Globus pallidus (tissue), 1 donor: ENCODE measurements around the gene CRIM1.

Experiments used
- DNase-seq: peaks from one replicate; pipeline ENCODE4 v3.0.0-alpha.2; 2015; ENCODE audit warnings: low spot score

CRIM1 gene

DNA sequence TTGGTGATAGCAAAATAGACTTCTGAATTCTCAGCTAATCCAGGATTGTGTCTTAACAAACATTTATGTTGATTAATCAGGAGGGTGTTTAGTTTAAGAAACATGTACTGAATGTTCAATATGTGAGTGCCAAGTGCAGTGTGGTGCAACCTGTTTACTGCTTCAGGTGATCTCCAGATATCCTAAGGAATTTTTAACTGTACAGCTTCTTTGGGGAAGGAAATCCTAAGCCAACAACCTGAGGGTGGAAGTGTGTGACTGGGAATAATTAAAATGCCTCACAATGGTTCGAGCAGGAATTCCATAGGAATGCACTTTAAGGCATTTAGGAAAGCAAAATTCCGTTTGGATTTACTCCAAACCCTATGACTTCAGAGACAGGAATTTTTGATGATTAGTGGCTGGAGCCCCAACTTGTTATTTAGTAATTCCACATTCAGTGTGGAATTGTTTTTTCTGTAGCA is 16.4 kb downstream of the CRIM1 start:
- no peak for DNase-seq

DNA sequence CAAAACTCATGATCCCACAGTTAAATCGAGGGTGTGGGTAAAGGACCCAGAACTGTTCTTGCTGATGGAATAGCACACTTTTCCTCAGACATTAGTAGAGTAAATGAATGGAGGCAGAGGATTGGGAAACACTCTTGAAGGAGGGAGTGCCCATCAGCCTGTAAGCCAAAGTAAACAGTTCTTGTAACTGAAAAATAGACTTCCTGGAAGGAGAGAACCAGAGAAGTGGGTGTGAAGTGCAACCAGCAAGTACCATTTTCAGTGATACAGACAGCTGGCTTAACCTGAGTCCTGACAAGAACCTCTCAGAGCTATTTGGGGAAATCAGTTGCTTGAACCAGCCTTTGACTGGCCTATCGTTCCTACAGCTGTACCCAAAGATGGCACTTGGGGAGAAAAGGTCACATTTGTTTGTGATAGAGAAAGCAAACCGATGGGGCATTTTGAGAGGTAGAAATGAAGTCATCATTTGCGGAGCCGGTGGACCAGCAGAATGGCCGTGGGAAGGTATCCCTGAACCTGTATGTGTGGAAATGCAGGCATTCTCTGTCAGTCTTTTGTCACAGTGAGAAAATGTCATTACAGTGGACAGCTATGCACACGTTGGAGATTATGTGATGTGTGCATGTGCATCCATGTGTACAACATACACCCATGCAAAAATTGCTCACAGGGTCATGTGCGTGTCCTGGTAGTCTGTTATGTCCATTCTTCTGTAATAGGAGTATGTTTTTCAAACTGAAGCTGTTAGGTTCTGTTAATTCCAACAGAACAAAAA is 17.8 kb downstream of the CRIM1 start:
- no peak for DNase-seq

DNA sequence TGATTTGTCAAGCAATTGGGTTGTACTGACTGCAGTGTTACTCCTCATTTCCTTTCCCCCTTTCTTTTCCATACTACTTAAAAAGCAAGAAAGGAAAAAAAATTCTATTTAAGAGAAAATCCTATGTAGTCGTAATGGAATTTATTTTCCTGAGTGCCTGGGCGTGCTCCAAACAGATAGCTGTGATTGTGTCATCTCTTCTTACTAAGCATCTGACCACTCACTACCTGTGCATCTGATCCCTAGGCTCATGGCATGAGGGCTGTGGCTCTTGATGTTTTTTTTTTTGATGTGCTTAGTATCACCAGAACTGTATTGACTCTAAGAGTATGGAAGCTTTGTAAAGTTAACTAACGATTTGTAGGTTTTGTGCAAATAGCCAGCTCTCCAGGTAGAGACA is 19.0 kb downstream of the CRIM1 start:
- no peak for DNase-seq

DNA sequence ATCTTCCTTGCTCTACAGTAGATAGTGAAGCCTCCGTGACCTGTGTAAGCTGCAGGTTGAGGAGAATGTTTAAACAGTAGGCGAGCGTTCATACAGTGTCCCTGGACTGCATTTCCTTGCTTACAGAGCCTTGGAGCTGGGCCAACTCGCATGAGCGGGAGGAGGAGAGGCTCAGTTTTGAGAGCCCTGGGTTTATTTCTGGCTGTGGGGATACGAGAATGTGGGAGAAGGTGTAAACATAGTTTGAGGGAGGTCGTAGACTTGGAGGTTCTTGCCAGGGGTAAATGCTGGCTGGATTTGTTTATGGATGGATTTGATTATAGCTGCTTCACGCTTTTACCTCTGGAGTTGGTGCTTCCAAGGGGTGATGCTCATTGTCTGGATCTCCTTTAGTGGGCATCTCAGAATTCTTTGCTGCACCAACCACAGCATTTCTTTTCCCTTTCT is 20.8 kb downstream of the CRIM1 start:
- DNase-seq = no peak

DNA sequence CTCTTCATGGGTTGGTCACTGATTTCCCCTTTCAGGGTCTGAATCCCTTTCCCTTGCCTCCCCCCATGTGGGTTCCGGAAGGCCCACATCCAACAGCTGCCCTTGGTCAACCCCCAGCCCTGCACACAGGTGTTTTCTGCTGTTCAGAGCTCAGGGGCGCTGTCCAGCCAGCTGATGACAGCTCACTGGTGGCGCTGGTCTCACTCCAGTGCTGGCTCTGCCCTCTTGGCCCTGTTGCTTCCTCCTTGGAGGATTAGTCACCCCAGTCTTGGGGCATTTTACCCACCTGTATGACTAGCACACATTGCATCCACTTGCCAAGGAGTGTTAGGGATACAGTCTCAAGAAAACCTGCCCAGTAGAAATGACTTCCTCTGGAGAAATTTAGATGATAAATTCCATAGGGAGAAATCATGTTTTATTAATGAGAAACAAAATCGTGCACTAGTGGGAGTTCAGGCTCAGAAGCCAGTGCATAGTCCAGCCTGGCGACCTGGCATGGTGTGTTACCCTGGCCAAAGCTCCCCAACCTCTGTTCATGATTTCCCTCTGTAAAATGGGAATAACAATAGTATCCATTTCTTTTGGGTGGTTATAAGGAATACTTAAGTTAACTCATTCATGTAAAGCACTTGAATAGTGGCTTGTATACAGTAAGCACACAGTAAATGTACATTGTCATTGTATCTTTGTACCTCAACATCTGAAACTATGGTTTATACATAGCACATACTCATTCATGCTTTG is 21.6 kb downstream of the CRIM1 start:
- no peak for DNase-seq

DNA sequence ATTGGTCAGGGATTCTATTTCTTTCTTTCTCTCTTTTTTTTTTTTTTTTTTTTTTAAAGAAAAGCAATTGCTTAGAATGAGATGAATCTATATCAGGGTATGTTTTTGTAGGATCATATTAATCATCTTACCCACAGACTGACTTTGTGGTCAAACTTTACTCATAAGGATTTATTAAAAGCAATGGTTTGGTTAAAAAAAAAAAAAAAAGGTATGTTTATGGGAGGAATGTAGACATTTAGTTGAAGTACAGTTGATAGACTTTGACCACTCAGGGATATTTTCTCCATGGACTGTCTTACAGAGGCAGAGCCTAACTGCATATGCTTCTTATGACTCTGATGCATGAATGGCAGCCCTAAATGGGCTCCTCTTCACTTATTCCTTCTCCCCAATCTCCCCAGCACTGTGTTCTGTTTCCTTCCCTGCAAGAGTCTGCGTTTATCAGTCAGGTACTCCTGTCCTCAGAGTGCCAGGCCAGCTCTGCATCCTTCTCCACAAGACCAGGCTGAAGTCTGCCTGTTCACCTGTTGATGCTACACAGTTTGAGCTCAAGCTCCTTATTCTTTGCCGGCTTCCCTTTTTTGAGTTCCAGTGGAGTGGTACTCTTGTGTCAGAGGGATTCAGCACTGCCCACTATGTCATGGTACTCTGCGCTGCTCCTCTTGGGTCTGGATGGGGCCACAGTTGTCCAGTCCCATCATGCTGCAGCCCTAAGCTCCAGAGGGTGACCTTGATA is 24.3 kb downstream of the CRIM1 start:
- DNase-seq = no peak

DNA sequence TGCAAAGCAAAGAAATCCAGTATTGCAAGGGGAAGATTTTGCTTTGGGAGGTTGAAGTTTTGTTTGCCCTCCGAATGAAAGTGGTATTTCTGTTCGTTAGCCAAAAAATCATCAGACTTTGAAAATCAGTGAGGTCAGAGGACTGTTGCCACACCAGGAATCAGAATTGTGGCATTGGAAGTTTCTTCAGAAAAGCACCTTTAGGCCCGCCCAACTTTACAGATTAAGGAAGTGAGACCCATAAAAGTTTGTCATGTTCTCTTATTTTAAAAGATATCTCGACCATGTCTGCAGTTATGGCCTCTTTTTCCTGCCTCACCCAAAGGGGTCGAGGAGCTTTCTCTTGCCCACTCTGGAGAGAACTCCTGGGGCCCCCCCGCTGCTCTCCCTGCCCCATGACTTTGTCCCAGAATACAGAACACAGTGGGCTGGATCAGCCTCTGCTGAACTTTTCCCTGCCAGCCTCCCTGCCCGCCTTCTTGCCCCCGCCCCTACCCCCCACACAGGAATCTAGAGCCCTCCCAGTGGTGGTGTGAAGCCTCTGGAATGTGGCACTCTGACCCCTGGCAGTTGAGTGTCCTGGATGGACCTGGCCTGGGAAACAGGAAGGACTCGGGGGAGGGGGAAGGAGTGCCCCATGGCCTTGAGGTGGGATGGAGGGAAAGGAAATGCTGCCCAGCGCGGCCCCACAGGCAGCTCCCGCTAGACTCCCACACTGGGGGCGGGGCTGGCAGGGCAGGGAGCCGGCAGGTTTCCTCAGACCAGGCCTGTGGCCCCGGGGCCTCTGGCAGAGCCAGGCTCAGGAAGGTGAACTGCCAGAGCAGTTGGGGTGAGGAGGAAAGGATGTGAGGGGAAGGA is 25.3 kb downstream of the CRIM1 start:
- no peak for DNase-seq

DNA sequence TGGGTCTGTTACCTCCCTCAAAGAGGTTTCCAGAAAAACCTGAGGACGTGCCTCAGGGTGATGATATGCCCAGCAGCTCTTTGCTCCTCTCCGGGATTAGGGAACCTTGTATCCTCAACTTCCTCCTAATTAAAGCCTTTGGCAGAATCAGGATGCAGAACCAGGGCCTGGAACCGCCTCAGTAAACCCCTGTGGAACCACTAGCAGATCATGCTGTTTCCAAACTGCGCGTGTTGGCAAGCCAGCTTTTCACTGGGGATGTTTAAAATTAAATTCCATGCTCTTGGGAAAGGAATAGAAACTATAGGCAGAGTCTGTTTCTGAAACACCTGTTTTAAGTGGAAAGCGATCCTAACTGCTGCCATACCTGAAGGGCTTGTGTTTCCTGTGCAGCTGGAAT is 26.4 kb downstream of the CRIM1 start:
- no peak for DNase-seq

DNA sequence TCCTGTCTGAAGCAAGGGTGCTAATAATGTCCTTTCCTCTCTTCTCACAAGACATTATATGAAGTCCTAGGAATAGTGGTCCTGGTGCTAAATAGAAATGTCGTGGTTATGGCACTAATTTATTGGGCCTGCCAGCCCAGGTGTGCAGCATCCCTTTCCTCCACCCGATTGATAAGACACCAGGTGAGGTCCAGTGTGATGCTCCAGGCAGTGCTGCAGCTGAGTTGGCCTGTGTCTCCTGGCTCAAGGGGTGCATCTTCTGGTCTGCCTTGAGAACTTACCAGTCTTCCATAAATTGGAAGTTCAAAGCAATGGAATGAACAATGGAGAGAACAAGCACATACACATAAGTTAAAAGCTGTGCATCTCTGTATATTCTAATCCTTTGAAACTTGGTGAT is 26.9 kb downstream of the CRIM1 start:
- DNase-seq = no peak

DNA sequence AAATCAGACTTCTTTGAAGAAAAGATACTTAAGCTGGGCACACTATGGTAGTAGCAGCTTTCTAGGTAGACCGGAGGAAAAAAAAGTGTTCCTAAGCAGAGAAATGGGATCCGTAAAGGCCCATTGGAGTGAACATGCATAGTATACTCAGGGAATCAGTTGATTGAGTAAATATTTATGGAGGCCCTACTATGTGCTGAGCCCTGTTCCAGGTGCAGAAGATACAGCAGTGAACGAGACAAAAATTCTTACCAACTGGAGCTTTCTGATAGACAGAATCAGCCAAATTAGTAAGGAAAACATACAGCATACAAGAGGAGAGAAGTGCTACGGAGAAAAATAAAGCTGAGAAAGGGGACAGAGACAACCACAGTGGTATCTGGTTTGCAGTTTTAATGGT is 28.1 kb downstream of the CRIM1 start:
- no peak for DNase-seq

DNA sequence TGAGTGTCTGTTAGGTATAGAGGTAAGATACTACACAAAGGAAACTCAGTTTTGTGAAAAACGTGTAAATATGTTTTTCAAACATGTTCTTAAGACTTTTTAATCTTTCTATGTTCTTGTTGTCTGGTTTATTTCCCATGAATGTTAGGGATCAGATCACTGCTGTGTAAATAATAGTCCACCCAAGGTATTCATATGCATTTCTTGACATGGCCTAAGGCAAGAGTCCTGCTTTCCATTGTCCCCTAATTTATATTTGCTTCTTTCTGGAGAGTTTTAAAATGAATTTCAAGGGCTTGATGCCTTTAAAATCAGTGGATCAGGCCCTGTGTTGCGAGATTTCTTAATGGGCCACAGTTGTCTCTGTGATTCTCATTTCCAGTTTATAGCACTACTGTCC is 28.9 kb downstream of the CRIM1 start:
- DNase-seq = no peak

DNA sequence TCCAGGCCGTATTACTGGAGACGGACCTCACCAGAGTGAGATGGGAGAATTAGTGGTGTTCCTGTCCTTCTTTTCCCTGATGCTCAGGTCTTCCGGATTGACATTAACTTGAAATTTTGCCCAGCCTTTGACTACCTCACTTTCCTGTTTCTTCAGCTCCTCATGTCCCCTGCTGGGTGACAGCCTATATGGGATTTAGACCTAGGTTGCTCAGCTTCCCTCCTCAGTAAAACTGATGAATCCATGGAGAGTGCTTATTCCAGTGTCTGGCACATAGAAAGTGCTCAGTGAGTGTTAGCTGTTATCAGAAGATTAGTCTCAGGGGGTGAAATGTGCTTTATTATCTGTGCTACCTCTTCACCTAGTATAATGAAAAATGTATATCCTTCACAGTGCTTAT is 30.0 kb downstream of the CRIM1 start:
- no peak for DNase-seq

DNA sequence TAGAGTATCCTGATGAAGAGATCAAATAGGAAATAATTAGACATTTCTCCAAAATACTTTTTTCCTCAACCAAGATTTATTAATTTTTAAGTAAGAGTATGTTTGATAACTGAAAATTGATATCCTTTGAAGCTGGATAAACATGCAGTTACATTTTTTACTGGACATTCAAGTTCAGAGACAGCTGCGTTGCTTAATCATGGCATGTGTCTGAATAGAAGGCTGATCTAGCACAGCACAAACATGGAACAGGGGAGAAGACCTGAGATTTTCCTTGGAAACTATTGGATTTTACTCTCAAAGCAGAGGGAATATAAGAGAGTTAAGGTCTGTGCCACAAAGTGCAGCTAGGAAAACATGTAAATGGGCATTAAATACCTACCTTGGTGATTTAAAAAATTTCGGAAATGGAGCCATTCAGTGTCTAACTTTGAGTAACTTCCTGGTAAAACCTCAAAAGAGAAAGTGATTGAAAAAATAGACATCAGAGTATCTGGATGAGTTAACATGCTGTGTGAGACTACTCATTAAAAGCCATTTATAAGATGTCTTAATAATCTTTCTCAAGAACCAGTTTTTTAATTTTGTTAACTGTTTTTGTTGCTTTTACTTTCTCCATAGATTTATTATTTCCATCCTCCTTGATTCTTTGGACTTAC is 31.8 kb downstream of the CRIM1 start:
- DNase-seq = no peak

DNA sequence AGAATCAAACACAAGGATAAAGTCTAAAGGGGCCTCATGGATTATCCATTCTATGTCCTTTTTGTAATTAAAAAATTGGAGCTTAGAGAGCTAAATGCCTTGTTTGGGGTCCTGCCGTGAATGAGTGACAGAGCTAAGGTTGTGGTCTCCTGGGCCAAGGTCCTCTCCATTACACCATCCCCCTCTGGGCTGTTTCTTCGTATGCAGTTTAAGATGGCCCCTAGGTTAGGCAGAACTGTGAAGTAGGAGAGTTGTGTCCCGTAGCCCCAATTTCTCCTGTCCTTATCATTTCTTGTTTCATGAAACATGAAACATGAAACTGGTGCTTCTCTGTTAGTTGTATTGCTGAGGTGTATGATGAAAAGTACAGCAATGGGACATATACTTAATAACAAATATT is 32.9 kb downstream of the CRIM1 start:
- no peak for DNase-seq

DNA sequence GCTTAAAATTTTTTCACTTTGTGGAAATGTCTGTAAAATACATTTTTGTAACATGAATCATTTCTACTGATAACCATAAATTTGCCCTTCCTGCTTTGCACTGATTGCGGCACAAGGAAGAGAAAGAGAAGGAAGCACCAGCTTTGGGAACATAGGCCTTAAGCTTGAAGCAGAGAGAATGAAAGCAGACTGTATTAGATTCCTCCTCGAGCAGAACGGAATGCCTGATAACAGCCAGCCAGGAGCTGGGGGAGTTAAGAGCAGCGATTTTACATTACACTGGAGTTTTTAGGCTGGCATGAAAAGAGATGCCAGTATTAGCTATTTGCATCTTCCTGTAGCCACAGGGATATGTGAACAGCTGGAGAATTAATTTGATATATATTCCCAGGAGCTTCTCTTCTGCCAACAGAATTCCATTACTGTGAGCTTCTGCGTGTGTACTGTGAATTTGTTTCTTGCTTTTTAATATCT is 33.5 kb downstream of the CRIM1 start:
- DNase-seq = no peak

DNA sequence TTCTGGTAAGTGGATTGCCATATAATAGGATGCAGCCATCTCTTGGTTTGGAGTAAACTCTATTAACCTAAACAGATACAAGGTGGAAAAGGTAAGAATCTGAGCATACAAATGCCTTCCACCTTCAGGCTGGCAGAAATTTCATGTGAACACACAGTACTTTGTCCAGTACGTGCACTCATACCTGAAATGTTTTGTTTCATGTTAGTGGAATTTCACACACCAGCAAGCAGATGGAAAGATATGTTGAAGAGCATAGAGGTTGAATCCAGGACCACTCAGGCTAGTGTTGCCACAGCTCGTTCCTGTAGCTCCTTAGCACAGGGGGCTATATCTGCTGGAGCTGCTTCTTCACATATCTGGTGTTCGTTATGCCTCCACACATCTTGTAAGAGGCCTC is 34.0 kb downstream of the CRIM1 start:
- no peak for DNase-seq

DNA sequence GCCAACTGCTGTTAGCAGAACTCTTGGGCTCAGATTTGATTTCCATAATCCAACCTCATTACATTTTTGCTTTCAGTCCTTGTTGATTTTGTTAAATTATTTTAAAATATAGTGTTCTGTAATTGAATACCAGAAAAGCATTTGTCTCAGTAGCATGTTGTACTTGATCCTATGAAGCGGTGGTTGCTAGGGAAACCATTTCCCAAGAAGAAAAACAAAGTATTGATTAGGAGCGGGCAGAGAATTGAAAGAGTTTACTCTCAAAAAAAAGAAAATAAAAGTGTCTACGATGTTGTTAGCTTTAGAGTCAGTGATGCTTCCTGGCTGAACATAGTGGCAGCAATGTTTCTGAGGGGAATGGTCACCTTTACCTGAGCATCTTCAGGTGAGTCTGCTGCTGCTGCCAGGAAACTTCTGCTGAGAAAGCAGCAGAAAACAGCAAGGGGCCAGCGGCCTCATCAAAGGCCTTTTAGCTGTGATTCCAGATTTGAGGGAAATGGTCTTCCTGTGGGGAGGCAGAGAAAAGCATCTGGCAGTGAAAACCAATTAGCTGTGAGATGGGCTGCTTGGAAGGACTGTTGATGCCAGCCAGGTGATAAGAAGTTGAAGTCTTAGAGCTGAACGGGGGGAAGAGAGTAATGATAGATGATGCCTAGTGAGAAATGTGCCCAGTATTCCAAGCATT is 37.1 kb downstream of the CRIM1 start:
- DNase-seq = no peak

DNA sequence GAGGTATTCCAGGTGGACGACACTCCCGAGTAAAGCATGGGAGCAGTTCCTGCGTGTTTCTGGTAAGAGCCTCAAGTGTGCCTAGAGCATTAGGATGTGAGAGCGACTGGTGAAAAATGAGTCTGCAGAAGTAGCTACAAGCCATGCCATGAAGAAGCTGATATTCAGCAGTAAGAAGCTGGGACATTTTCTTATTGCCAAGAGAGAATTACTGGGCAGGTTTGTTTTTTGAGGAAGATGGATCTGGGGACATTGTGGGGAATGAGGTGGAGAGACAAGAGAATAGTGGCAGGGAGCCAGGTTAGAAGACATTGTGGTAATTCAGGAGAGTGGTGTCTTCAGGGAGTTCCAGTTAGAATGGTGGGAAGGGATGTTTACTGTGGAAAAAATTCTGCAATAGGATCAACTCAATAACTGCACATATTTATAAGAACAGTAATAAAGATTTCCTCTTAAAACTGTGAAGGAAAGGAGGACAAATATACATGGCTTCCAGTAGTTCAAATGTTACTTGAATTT is 38.2 kb downstream of the CRIM1 start:
- DNase-seq = no peak

DNA sequence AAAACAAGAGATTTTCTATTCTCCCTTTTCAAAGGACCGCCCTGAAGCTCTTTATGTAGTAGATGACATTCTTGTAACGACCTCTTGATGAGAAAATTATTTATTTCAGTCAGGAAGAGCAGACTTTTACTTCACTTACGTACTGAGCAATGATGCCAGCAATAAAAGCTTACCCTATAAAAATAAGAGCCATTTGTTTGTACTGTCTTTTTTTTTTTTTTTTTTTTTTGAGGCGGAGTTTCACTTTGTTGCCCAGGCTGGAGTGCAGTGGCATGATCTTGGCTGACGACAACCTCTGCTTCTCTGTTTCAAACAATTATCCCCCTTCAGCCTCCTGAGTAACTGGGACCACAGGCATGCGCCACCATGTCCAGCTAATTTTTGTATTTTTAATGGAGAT is 39.2 kb downstream of the CRIM1 start:
- no peak for DNase-seq

DNA sequence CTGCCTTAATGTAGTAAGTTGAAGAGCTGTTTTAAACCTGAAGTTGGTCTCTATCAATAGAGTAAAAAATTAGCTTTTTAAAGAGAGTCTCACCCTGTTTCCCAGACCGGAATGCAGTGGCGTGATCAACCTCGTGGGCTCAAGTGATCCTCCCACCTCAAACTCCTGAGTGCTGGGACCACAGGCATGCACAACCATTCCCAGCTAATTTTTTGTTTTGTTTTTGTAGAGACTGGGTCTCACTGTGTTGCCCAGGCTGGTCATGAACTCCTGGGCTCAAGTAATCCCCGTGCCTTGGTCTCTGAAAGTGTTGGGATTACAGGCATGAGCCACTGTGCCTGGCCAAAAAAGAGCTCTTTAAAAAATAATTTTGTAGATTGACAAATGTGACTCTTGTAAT is 40.3 kb downstream of the CRIM1 start:
- DNase-seq = no peak
